ENCODE data around the gene SPINK8.
"Not testable (repeated sequence)": the region's sequence is repeated elsewhere in the genome, so short reads cannot be mapped to it uniquely, and the experiment has no call there.

DNA sequence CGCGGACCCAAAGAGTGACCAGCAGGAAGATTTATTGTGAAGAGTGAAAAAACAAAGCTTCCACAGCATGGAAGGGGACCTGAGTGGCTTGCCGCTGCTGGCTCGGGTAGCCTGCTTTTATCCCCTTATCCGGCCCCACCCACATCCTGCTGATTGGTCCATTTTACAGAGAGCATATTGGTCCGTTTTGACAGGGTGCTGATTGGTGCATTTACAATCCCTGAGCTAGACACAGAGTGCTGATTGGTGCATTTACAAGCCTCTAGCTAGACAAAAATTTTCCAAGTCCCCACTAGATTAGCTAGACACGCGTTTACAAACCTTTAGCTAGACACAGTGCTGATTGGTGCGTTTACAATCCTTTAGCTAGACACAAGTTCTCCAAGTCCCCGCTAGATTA, 62.2 kb downstream of the SPINK8 start:
- not testable (repeated sequence) for TF ChIP-seq EZH2 (IDR thresholded peaks at IDR 0.05; ENCODE audit: borderline replicate concordance, low read length)
- TF ChIP-seq, protein P1, sequence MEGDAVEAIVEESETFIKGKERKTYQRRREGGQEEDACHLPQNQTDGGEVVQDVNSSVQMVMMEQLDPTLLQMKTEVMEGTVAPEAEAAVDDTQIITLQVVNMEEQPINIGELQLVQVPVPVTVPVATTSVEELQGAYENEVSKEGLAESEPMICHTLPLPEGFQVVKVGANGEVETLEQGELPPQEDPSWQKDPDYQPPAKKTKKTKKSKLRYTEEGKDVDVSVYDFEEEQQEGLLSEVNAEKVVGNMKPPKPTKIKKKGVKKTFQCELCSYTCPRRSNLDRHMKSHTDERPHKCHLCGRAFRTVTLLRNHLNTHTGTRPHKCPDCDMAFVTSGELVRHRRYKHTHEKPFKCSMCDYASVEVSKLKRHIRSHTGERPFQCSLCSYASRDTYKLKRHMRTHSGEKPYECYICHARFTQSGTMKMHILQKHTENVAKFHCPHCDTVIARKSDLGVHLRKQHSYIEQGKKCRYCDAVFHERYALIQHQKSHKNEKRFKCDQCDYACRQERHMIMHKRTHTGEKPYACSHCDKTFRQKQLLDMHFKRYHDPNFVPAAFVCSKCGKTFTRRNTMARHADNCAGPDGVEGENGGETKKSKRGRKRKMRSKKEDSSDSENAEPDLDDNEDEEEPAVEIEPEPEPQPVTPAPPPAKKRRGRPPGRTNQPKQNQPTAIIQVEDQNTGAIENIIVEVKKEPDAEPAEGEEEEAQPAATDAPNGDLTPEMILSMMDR (IDR thresholded peaks at IDR 0.05; ENCODE audit: low read length), result not testable (repeated sequence)

Measured in OCI-LY1 (cell line).